Measurements from ENCODE around the gene MAP3K12.
A peak's percentile ranks its signal among the peaks of the same experiment; 100 is the strongest.
"Not testable (repeated sequence)": the region's sequence is repeated elsewhere in the genome, so short reads cannot be mapped to it uniquely, and the experiment has no call there.

Gene MAP3K12

DNA sequence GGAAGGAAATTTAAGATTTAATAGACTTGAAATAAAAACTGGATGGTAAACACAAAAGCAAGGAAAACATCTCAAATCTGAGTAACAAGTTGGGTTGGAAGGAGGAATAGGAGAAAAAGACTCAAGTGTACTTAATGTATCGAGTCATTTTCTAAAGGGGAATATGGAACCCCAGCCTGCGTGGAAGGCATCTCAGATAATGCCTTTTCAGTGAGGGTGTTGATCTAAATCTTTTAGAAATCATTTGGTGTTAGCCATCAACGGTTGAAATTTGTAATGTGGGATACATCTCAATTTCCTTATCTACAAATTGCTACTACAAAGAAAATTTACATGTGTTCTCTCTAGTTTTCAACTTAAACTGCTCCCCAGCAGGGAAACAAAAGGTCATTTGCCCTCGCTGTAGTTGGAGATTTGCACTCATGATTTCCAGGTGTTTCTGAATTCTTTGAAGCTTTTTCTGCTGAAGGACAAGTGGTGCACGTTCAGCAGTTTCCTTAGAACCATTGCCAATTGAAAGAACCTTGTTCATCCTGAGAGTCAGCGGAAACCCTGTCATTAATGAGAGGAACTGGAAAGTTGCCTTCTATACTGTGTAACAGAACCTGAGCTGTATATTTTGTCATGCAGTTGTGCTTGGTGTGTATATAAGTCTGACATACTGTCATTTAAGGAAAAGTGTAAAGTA is 45.2 kb downstream of the MAP3K12 start:
- ATAC-seq (ENCODE audit: low read depth) (no peak), DNase-seq (ENCODE audit: low spot score) (no peak)
- Histone ChIP-seq H3K9me3 (ENCODE audit: severe bottlenecking) (no peaks in the 10 kb centered on the region), H3K4me3 (ENCODE audit: severe bottlenecking) (peak overlapping the region; percentile 65), H3K4me1 (ENCODE audit: insufficient read depth, poor library complexity, severe bottlenecking) (peaks cover 8% of the 10 kb centered on the region), H3K27ac (ENCODE audit: poor library complexity, severe bottlenecking) (no peak overlapping the region), H3K36me3 (ENCODE audit: low read depth) (peaks cover 64% of the 10 kb centered on the region), H3K27me3 (ENCODE audit: insufficient read depth, poor library complexity, severe bottlenecking) (no peaks in the 10 kb centered on the region)
- TF ChIP-seq, protein P1, sequence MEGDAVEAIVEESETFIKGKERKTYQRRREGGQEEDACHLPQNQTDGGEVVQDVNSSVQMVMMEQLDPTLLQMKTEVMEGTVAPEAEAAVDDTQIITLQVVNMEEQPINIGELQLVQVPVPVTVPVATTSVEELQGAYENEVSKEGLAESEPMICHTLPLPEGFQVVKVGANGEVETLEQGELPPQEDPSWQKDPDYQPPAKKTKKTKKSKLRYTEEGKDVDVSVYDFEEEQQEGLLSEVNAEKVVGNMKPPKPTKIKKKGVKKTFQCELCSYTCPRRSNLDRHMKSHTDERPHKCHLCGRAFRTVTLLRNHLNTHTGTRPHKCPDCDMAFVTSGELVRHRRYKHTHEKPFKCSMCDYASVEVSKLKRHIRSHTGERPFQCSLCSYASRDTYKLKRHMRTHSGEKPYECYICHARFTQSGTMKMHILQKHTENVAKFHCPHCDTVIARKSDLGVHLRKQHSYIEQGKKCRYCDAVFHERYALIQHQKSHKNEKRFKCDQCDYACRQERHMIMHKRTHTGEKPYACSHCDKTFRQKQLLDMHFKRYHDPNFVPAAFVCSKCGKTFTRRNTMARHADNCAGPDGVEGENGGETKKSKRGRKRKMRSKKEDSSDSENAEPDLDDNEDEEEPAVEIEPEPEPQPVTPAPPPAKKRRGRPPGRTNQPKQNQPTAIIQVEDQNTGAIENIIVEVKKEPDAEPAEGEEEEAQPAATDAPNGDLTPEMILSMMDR (IDR thresholded peaks at IDR 0.05; ENCODE audit: poor library complexity, severe bottlenecking), result no peak

DNA sequence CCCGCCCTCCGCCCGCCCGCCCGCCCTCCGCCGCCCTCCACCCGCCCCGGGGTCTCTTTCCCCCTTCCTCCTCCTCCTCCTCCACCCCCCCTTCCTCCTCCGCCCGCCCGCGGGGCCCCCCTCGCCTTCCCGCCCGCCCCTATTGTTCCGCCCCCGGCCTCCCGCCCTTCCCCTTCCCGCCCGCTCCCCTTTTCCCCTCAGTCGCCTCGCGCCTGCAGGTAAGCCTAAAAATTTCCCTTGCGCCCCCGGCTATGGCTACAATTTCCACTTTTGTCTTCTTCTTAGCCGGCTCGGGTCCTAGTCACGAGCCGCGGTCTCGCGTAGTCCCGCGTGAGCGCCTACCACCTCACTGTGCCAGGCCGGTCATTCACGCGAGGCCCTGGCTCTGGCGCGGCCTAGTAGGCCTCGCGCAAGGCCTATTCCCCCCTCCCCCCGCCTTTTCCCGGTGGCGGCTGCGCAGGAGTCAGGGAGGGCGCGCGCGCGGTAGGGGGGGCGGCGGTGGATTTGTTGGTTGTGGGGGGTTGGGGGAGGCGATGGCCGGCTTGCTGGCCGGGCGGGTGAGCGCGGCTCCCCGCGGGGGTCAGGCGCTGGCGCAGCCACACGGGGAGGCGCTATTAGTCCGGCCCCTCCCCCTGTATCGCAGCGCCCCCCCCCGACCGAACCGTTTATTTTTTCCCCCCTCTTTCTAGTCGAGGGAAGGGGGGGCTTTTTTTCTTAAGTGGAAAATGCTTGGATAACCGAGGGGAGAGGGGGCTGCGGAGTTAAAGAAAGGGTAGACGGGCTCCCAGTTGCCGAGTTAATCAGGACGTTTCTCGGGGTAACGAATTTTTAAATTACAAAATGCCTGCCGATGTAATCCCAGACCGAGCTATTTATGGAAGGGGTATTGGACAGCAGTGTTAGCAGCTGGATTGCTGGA is 46.8 kb downstream of the MAP3K12 start:
- H3K27ac ChIP-seq (ENCODE audit: poor library complexity, severe bottlenecking), result peak overlapping the region; percentile 64
- ATAC-seq (ENCODE audit: low read depth) (peak; percentile 31), DNase-seq (ENCODE audit: low spot score) (peak; percentile 87)
- peaks cover 8% of the 10 kb centered on the region for H3K4me1 ChIP-seq (ENCODE audit: insufficient read depth, poor library complexity, severe bottlenecking)
- TF ChIP-seq, protein P1 (IDR thresholded peaks at IDR 0.05; ENCODE audit: poor library complexity, severe bottlenecking), result peak; percentile 56
- peak overlapping the region; percentile 65 for H3K4me3 ChIP-seq (ENCODE audit: severe bottlenecking)
- H3K27me3 ChIP-seq (ENCODE audit: insufficient read depth, poor library complexity, severe bottlenecking), result no peaks in the 10 kb centered on the region
- H3K36me3 ChIP-seq (ENCODE audit: low read depth), result peaks cover 47% of the 10 kb centered on the region
- no peaks in the 10 kb centered on the region for H3K9me3 ChIP-seq (ENCODE audit: severe bottlenecking)

DNA sequence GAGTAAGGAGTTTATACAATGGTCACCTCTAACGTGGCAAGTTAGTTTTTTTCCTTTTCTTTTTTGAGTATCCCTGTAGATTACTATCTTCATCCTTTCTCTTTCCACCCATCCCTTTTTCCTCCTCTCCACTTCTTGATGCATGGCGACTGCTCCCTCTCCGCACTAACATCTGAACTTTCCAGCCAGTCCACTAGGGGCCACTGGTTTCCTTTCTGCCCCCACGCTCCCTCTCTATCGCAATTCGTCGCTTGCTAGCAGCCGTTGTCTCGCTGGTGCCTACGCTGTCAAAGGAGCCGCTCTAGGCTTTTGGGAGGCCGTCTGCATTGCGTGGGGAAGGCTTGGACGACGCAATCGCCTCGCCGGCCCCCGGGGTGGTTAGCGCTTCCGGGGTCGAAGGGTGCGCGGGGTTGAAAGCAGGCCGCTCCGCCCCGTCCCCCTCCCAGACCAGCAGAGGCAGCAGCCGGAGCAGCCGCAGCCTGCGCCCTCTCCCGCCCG is 47.5 kb downstream of the MAP3K12 start, which contains the start of gene PCBP2:
Gene PCBP2 (plus strand): TSS at position 442 of the 498 bp plus-strand sequence. CDS start 2,699 bp downstream, outside the sequence.
- ATAC-seq (ENCODE audit: low read depth) (peak; percentile 94), DNase-seq (ENCODE audit: low spot score) (peak; percentile 99)
- no peaks in the 10 kb centered on the region for H3K9me3 ChIP-seq (ENCODE audit: severe bottlenecking)
- peaks cover 8% of the 10 kb centered on the region for H3K4me1 ChIP-seq (ENCODE audit: insufficient read depth, poor library complexity, severe bottlenecking)
- peak within 1 kb of the TSS; percentile 64 for H3K27ac ChIP-seq (ENCODE audit: poor library complexity, severe bottlenecking)
- H3K36me3 ChIP-seq (ENCODE audit: low read depth), result peaks cover 43% of the 10 kb centered on the region
- peak within 1 kb of the TSS; percentile 65 for H3K4me3 ChIP-seq (ENCODE audit: severe bottlenecking)
- TF ChIP-seq, protein P1 (IDR thresholded peaks at IDR 0.05; ENCODE audit: poor library complexity, severe bottlenecking), result peak; percentile 82
- no peaks in the 10 kb centered on the region for H3K27me3 ChIP-seq (ENCODE audit: insufficient read depth, poor library complexity, severe bottlenecking)

DNA sequence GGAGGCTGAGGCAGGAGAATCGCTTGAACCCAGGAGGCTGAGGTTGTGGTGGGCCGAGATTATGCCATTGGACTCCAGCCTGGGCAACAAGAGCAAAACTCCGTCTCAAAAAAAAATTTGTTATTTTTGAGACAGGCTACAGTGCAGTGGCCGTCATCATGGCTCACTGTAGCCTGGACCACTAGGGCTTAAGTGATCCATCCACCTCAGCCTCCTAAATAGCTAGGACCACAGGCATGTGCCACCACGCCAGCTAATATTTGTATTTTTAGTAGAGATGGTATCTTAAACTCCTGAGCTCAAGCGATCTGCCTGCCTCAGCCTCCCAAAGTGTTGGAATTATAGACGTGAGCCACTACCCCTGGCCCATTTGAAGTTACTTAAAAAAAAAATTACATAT is 48.3 kb downstream of the MAP3K12 start:
- peaks cover 8% of the 10 kb centered on the region for H3K4me1 ChIP-seq (ENCODE audit: insufficient read depth, poor library complexity, severe bottlenecking)
- H3K27me3 ChIP-seq (ENCODE audit: insufficient read depth, poor library complexity, severe bottlenecking), result no peaks in the 10 kb centered on the region
- no peaks in the 10 kb centered on the region for H3K9me3 ChIP-seq (ENCODE audit: severe bottlenecking)
- TF ChIP-seq, protein P1 (IDR thresholded peaks at IDR 0.05; ENCODE audit: poor library complexity, severe bottlenecking), result no peak
- ATAC-seq (ENCODE audit: low read depth), result no peak
- no peak overlapping the region for H3K27ac ChIP-seq (ENCODE audit: poor library complexity, severe bottlenecking)
- no peak overlapping the region for H3K4me3 ChIP-seq (ENCODE audit: severe bottlenecking)
- DNase-seq (ENCODE audit: low spot score), result no peak
- peaks cover 40% of the 10 kb centered on the region for H3K36me3 ChIP-seq (ENCODE audit: low read depth)

DNA sequence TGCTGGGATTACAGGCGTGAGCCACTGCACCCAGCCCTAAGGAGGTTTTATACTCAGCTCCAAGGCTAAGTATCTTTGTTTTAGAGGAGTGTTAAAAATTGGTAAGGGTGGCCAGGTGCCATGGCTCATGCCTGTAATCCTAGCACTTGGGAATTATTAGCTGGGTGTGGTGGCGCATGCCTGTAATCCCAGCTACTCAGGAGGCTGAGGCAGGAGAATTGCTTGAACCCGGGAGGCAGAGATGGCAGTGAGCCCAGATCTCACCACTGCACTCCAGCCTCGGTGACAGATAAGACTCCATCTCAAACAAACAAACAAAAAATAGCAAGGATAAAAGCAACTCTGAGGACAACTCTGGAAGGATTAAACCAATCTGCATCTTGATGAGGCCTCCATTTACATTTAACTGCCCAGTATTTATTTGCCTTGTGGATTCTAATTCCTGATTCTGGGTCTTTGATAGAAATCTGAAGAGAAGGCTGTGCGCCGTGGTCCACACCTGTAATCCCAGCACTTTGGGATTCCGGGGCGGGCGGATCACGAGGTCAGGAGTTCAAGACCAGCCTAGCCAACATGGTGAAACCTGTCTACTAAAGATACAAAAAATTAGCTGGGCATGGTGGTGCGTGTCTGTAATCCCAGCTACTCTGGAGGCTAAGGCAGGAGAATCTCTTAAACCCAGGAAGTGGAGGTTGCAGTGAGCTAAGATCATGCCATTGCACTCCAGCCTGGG is 54.5 kb downstream of the MAP3K12 start:
- DNase-seq (ENCODE audit: low spot score); H3K4me1 ChIP-seq (ENCODE audit: insufficient read depth, poor library complexity, severe bottlenecking); H3K9me3 ChIP-seq (ENCODE audit: severe bottlenecking); ATAC-seq (ENCODE audit: low read depth); H3K4me3 ChIP-seq (ENCODE audit: severe bottlenecking); H3K27me3 ChIP-seq (ENCODE audit: insufficient read depth, poor library complexity, severe bottlenecking); H3K27ac ChIP-seq (ENCODE audit: poor library complexity, severe bottlenecking): not testable (repeated sequence)
- peaks cover 39% of the 10 kb centered on the region for H3K36me3 ChIP-seq (ENCODE audit: low read depth)

Data from RWPE2 (cell line).